ENCODE results near the gene ZBTB17. TPM values are rescaled to one million over a fixed set of nuclear protein-coding genes. Genes with fewer than 3 reads are reported as not detected.

Gene ZBTB17
- total and polyA plus RNA-seq, 9 of the 15 experiments (the other 6 are each of a cell fraction or from before 2014, with no cell fraction given) = 1.1 to 53.4 (median 29.6) TPM

GRCh38 chr1:16012590-16013219 is 36.8 kb upstream of the ZBTB17 start (continued):
- TF ChIP-seq, protein P1, sequence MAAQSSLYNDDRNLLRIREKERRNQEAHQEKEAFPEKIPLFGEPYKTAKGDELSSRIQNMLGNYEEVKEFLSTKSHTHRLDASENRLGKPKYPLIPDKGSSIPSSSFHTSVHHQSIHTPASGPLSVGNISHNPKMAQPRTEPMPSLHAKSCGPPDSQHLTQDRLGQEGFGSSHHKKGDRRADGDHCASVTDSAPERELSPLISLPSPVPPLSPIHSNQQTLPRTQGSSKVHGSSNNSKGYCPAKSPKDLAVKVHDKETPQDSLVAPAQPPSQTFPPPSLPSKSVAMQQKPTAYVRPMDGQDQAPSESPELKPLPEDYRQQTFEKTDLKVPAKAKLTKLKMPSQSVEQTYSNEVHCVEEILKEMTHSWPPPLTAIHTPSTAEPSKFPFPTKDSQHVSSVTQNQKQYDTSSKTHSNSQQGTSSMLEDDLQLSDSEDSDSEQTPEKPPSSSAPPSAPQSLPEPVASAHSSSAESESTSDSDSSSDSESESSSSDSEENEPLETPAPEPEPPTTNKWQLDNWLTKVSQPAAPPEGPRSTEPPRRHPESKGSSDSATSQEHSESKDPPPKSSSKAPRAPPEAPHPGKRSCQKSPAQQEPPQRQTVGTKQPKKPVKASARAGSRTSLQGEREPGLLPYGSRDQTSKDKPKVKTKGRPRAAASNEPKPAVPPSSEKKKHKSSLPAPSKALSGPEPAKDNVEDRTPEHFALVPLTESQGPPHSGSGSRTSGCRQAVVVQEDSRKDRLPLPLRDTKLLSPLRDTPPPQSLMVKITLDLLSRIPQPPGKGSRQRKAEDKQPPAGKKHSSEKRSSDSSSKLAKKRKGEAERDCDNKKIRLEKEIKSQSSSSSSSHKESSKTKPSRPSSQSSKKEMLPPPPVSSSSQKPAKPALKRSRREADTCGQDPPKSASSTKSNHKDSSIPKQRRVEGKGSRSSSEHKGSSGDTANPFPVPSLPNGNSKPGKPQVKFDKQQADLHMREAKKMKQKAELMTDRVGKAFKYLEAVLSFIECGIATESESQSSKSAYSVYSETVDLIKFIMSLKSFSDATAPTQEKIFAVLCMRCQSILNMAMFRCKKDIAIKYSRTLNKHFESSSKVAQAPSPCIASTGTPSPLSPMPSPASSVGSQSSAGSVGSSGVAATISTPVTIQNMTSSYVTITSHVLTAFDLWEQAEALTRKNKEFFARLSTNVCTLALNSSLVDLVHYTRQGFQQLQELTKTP (IDR thresholded peaks at IDR 0.05; ENCODE audit: low read depth in 1 of 2, partially characterized antibody in 2 of 2) = no peak
- TF ChIP-seq RCOR1 (IDR thresholded peaks at IDR 0.05; ENCODE audit: borderline replicate concordance in 1 of 2, low read depth in 2 of 2, low read length in 2 of 2) (peak in 1 of 2 experiments; percentile 80; a peak in 2 of 4 replicates), THRAP3 (IDR thresholded peaks at IDR 0.05; ENCODE audit: borderline replicate concordance) (no peak), NFRKB (IDR thresholded peaks at IDR 0.05; ENCODE audit: low read depth) (0 out of 2 replicates have a peak, but pooled peaks have one; percentile 57), CBFB (CRISPR knock-in tag; IDR thresholded peaks at IDR 0.05) (0 out of 2 replicates have a peak, but pooled peaks have one; percentile 15), TOE1 (IDR thresholded peaks at IDR 0.05; ENCODE audit: borderline replicate concordance) (no peak), TOE1 (CRISPR knock-in tag; IDR thresholded peaks at IDR 0.05; ENCODE audit: borderline replicate concordance, low read depth) (peak; percentile 85; the same call in 1 of the 2 replicates), ZNF699 (CRISPR knock-in tag; IDR thresholded peaks at IDR 0.05; ENCODE audit: insufficient replicate concordance) (no peak), ATF7 (IDR thresholded peaks at IDR 0.05) (no peak), SIN3B (IDR thresholded peaks at IDR 0.05; ENCODE audit: low read depth) (no peak), RAD51 (IDR thresholded peaks at IDR 0.05; ENCODE audit: borderline replicate concordance, low read depth) (no peak), U2AF1 (optimal IDR thresholded peaks at IDR 0.05; ENCODE audit: low read depth, low read length) (no peak), BRD9 (IDR thresholded peaks at IDR 0.05; ENCODE audit: low read depth, partially characterized antibody) (peak; percentile 60), FOSL1 (tag; conservative IDR thresholded peaks at IDR 0.05) (no peak), ZBTB1 (CRISPR knock-in tag; IDR thresholded peaks at IDR 0.05; ENCODE audit: borderline replicate concordance, low read depth) (no peak), HDAC6 (IDR thresholded peaks at IDR 0.05; ENCODE audit: low read depth, low read length) (no peak), ZC3H11A (IDR thresholded peaks at IDR 0.05; ENCODE audit: low read depth, low read length) (no peak), CCAR2 (IDR thresholded peaks at IDR 0.05; ENCODE audit: low read depth, low read length) (no peak), DEAF1 (CRISPR knock-in tag; IDR thresholded peaks at IDR 0.05) (no peak)
- TF ChIP-seq, protein P2, sequence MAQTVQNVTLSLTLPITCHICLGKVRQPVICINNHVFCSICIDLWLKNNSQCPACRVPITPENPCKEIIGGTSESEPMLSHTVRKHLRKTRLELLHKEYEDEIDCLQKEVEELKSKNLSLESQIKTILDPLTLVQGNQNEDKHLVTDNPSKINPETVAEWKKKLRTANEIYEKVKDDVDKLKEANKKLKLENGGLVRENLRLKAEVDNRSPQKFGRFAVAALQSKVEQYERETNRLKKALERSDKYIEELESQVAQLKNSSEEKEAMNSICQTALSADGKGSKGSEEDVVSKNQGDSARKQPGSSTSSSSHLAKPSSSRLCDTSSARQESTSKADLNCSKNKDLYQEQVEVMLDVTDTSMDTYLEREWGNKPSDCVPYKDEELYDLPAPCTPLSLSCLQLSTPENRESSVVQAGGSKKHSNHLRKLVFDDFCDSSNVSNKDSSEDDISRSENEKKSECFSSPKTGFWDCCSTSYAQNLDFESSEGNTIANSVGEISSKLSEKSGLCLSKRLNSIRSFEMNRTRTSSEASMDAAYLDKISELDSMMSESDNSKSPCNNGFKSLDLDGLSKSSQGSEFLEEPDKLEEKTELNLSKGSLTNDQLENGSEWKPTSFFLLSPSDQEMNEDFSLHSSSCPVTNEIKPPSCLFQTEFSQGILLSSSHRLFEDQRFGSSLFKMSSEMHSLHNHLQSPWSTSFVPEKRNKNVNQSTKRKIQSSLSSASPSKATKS (CRISPR knock-in tag; IDR thresholded peaks at IDR 0.05) = no peak

Measured in K562 (cell line).